ENCODE data around the gene TENT4B. TPM values are rescaled to one million over a fixed set of nuclear protein-coding genes. Genes with fewer than 3 reads are reported as not detected.

TENT4B gene
- total RNA-seq, 1 experiment from 2014 or later: 16.9 TPM

DNA sequence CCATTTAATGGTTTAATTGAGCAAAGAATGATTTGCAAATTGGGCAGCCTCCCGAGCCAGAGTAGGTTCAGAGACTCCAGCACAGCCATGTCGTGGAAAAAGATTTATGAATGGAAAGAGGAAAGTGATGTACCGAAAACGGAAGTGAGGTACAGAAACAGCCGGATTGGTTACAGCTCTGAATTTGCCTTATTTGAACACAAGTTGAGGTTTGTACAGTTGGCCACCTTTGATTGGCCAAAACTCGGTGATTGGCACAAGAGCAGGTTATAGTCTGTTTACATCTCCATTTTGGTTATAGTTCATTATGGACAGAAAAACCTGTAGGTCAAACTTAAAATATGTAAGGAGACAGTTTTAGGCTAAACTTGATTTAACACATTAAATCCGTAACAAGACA, 44.5 kb downstream of the TENT4B start:
- H3K4me3 ChIP-seq (replicated peaks in 1 of 2; ENCODE audit: low read depth in 1 of 2, low read length in 2 of 2): no peak overlapping the region
- H4K20me1 ChIP-seq (ENCODE audit: insufficient read depth): no peaks in the 10 kb centered on the region
- TF ChIP-seq, protein P1, sequence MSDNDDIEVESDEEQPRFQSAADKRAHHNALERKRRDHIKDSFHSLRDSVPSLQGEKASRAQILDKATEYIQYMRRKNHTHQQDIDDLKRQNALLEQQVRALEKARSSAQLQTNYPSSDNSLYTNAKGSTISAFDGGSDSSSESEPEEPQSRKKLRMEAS (IDR thresholded peaks at IDR 0.05): no peak
- H2AFZ ChIP-seq (ENCODE audit: low read depth, low read length, poor library complexity, severe bottlenecking): no peak overlapping the region
- DNase-seq (ENCODE audit: low read depth, low spot score) (no peak), ATAC-seq (no peak)
- ChIA-PET CTCF (interaction anchor here (1.1 kb wide), 1 partner anchor 13 kb away, joined by 5 read pairs; no protein-coding TSS in a partner anchor), RAD21 (ENCODE audit: low non-redundant PET in 1 of 2, low total read pairs in 2 of 2, uncharacterized antibody in 2 of 2, unreplicated experiment in 2 of 2) (no interaction called here), POLR2A (no interaction called here)
- intact Hi-C loops (cut with micrococcal nuclease): no loop called here
- H3K27ac ChIP-seq (ENCODE audit: low read depth, low read length): no peak overlapping the region
- peaks cover 62% of the 10 kb centered on the region for H3K79me2 ChIP-seq (ENCODE audit: insufficient read depth, low read length)
- no peaks in the 10 kb centered on the region for H3K36me3 ChIP-seq (ENCODE audit: control insufficient read depth in 1 of 2, insufficient read depth in 2 of 2, low read length in 2 of 2)
- peaks cover 20 to 46% of the 10 kb centered on the region in 2 experiments for H3K4me1 ChIP-seq (ENCODE audit: control insufficient read depth in 1 of 2, insufficient read depth in 2 of 2, low read length in 2 of 2)
- no peak overlapping the region for H3K4me2 ChIP-seq (ENCODE audit: low read length)
- no peak overlapping the region for H3K9ac ChIP-seq (ENCODE audit: low read length)
- no peaks in the 10 kb centered on the region for H3K9me2 ChIP-seq (ENCODE audit: insufficient read depth)
- H3K9me3 ChIP-seq (ENCODE audit: control insufficient read depth in 1 of 2, insufficient read depth in 1 of 2, low read depth in 1 of 2, low read length in 2 of 2): no peaks in the 10 kb centered on the region
- no TSS peak for BruUV-seq (replicated peaks)
- H3K27me3 ChIP-seq (ENCODE audit: insufficient read depth, low read length): no peaks in the 10 kb centered on the region

DNA sequence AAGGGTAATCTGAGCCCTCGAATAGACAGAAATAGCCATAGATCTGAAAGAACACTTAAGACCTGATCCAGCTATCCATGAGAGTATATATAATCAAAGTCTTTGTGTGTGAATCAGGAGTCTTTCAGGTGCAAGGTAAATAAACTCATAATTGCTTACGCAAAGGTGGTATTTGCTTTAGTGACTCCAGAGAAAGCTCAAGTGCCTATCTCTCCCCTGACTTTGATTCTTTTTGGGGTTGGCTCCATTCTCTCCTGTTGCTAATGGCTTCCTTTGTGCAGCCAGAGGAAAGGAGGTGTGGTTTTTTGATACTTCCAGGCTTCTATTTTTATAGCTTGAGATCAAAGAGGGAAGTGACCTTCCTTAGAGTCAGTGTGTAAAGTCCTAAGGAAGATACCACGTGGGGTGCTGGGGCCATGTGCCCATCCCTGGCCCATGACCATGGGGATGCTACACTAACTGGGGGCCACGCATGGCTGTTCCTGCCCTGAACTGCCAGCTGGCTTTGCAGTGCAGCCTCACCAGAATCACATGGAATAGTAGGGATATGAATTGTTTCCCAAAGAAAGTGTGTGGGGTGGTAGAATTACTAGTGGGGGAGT, 45.8 kb downstream of the TENT4B start:
- Histone ChIP-seq H3K36me3 (ENCODE audit: control insufficient read depth in 1 of 2, insufficient read depth in 2 of 2, low read length in 2 of 2) (no peaks in the 10 kb centered on the region), H3K9me2 (ENCODE audit: insufficient read depth) (no peaks in the 10 kb centered on the region), H3K79me2 (ENCODE audit: insufficient read depth, low read length) (peaks cover 63% of the 10 kb centered on the region), H3K9ac (ENCODE audit: low read length) (no peak overlapping the region), H3K9me3 (ENCODE audit: control insufficient read depth in 1 of 2, insufficient read depth in 1 of 2, low read depth in 1 of 2, low read length in 2 of 2) (no peaks in the 10 kb centered on the region), H2AFZ (ENCODE audit: low read depth, low read length, poor library complexity, severe bottlenecking) (no peak overlapping the region), H3K27ac (ENCODE audit: low read depth, low read length) (no peak overlapping the region), H3K4me1 (ENCODE audit: control insufficient read depth in 1 of 2, insufficient read depth in 2 of 2, low read length in 2 of 2) (peaks cover 28 to 46% of the 10 kb centered on the region in 2 experiments), H3K4me3 (replicated peaks in 1 of 2; ENCODE audit: low read depth in 1 of 2, low read length in 2 of 2) (no peak overlapping the region), H3K4me2 (ENCODE audit: low read length) (no peak overlapping the region), H3K27me3 (ENCODE audit: insufficient read depth, low read length) (no peaks in the 10 kb centered on the region), H4K20me1 (ENCODE audit: insufficient read depth) (no peaks in the 10 kb centered on the region)
- RAD21 ChIA-PET (ENCODE audit: low non-redundant PET in 1 of 2, low total read pairs in 2 of 2, uncharacterized antibody in 2 of 2, unreplicated experiment in 2 of 2): no interaction called here
- CTCF ChIA-PET: interaction anchor here (5.0 kb wide), 1 partner anchor 12 kb away, joined by 24 read pairs; no protein-coding TSS in a partner anchor
- peak; percentile 31 for TF ChIP-seq TCF7L2 (IDR thresholded peaks at IDR 0.05; ENCODE audit: borderline replicate concordance, extremely low read depth, insufficient read depth, insufficient read length)
- no peak for TF ChIP-seq CEBPB (IDR thresholded peaks at IDR 0.05; ENCODE audit: low read depth)
- BruUV-seq (replicated peaks): no TSS peak
- no peak; the same call in 1 of the 2 replicates for ATAC-seq
- DNase-seq (ENCODE audit: low read depth, low spot score): no peak
- POLR2A ChIA-PET: no interaction called here
- intact Hi-C loops (cut with micrococcal nuclease): no loop called here

All from HCT116 (cell line).